Measurements from ENCODE around the gene FOXJ3. TPM values are rescaled to one million over a fixed set of nuclear protein-coding genes. Genes with fewer than 3 reads are reported as not detected.

The FOXJ3 gene
- total RNA-seq, 1 experiment from 2014 or later, result 51.4 TPM

GRCh38 chr1:42240966-42241755 is 93.9 kb downstream of the FOXJ3 start:
- no TSS peak for BruUV-seq (replicated peaks)
- CTCF ChIA-PET, result no interaction called here
- no peak for TF ChIP-seq CTCF (IDR thresholded peaks at IDR 0.05; ENCODE audit: unreplicated experiment)
- Mint-ChIP-seq H3K9me3 (ENCODE audit: low read depth, unreplicated experiment) (peaks cover 7% of the 10 kb centered on the region), H3K27ac (ENCODE audit: unreplicated experiment) (no peak overlapping the region), H3K4me3 (ENCODE audit: low read depth, unreplicated experiment) (no peak overlapping the region), H3K27me3 (ENCODE audit: unreplicated experiment) (no peaks in the 10 kb centered on the region), H3K36me3 (ENCODE audit: insufficient read depth, unreplicated experiment) (peaks cover 11% of the 10 kb centered on the region), H3K4me1 (ENCODE audit: low read depth, unreplicated experiment) (peaks cover 15% of the 10 kb centered on the region)
- no peak for DNase-seq
- intact Hi-C loops (cut with micrococcal nuclease; ENCODE audit: unreplicated experiment), result no loop called here

- no peak for TF ChIP-seq CTCF (IDR thresholded peaks at IDR 0.05; ENCODE audit: unreplicated experiment)
Observed at GRCh38 chr1:42239555-42239954, 95.5 kb downstream of the FOXJ3 start.

GRCh38 chr1:42239041-42239440 is 96.0 kb downstream of the FOXJ3 start:
- Mint-ChIP-seq H3K4me1 (ENCODE audit: low read depth, unreplicated experiment) (peaks cover 15% of the 10 kb centered on the region), H3K27ac (ENCODE audit: unreplicated experiment) (no peak overlapping the region), H3K36me3 (ENCODE audit: insufficient read depth, unreplicated experiment) (peaks cover 11% of the 10 kb centered on the region), H3K4me3 (ENCODE audit: low read depth, unreplicated experiment) (no peak overlapping the region), H3K27me3 (ENCODE audit: unreplicated experiment) (no peaks in the 10 kb centered on the region), H3K9me3 (ENCODE audit: low read depth, unreplicated experiment) (peaks cover 10% of the 10 kb centered on the region)
- intact Hi-C loops (cut with micrococcal nuclease; ENCODE audit: unreplicated experiment), result no loop called here
- no peak for DNase-seq
- CTCF ChIA-PET, result no interaction called here
- TF ChIP-seq CTCF (IDR thresholded peaks at IDR 0.05; ENCODE audit: unreplicated experiment), result no peak
- no TSS peak for BruUV-seq (replicated peaks)

More at GRCh38 chr1:42239555-42239954, 95.5 kb downstream of the FOXJ3 start:
- CTCF ChIA-PET, result no interaction called here
- no TSS peak for BruUV-seq (replicated peaks)
- Mint-ChIP-seq H3K27ac (ENCODE audit: unreplicated experiment) (no peak overlapping the region), H3K4me1 (ENCODE audit: low read depth, unreplicated experiment) (peaks cover 15% of the 10 kb centered on the region), H3K36me3 (ENCODE audit: insufficient read depth, unreplicated experiment) (peaks cover 11% of the 10 kb centered on the region), H3K27me3 (ENCODE audit: unreplicated experiment) (no peaks in the 10 kb centered on the region), H3K4me3 (ENCODE audit: low read depth, unreplicated experiment) (no peak overlapping the region), H3K9me3 (ENCODE audit: low read depth, unreplicated experiment) (peaks cover 10% of the 10 kb centered on the region)
- no peak for DNase-seq
- intact Hi-C loops (cut with micrococcal nuclease; ENCODE audit: unreplicated experiment), result no loop called here

- Mint-ChIP-seq H3K27ac (ENCODE audit: unreplicated experiment) (no peak overlapping the region), H3K9me3 (ENCODE audit: low read depth, unreplicated experiment) (peaks cover 4% of the 10 kb centered on the region), H3K4me3 (ENCODE audit: low read depth, unreplicated experiment) (no peak overlapping the region), H3K4me1 (ENCODE audit: low read depth, unreplicated experiment) (peaks cover 10% of the 10 kb centered on the region), H3K36me3 (ENCODE audit: insufficient read depth, unreplicated experiment) (peaks cover 5% of the 10 kb centered on the region), H3K27me3 (ENCODE audit: unreplicated experiment) (no peaks in the 10 kb centered on the region)
- intact Hi-C loops (cut with micrococcal nuclease; ENCODE audit: unreplicated experiment), result no loop called here
- no peak for TF ChIP-seq CTCF (IDR thresholded peaks at IDR 0.05; ENCODE audit: unreplicated experiment)
- CTCF ChIA-PET, result no interaction called here
- BruUV-seq (replicated peaks), result no TSS peak
- no peak for DNase-seq
Observed at GRCh38 chr1:42231253-42231652, 103.8 kb downstream of the FOXJ3 start.

Data from Calu3 (cell line).